HepG2 (cell line): ENCODE results near the gene ZNF714. TPM values are rescaled to one million over a fixed set of nuclear protein-coding genes. Genes with fewer than 3 reads are reported as not detected.

Source experiments
- EP300 ChIP-seq, 3 experiments: sonication (generic) in 1 of 3; formaldehyde crosslinking in 1 of 3; IDR thresholded peaks; 2 replicates each; pipeline versions ENCODE4 v1.5.1 to v1.6.1; 2011 to 2020; ENCODE audit warnings: low read depth in 2 of 3, low read length in 2 of 3, borderline replicate concordance in 1 of 3, improper control_type of control experiment in 1 of 3, mild to moderate bottlenecking in 1 of 3, missing genetic modification reagents in 1 of 3, moderate library complexity in 1 of 3
- GATAD2A ChIP-seq: IDR thresholded peaks from 2 replicates; pipeline ENCODE4 v1.6.1; 2016
- NFE2L1 ChIP-seq: sonication (generic); formaldehyde crosslinking; IDR thresholded peaks from 2 replicates; pipeline ENCODE4 v1.4.0; 2020; ENCODE audit warnings: missing genetic modification reagents, mild to moderate bottlenecking, borderline replicate concordance
- SOX13 ChIP-seq, 3 experiments: fragments of 450-650 bp in 1 of 3; sonication (generic) in 1 of 3; formaldehyde crosslinking in 1 of 3; IDR thresholded peaks in 2 of 3; conservative IDR thresholded peaks in 1 of 3; 2 replicates each; pipeline versions ENCODE4 v1.5.0 to v1.6.1; 2016 to 2020; ENCODE audit warnings: antibody characterized with exemption in 1 of 3, mild to moderate bottlenecking in 1 of 3, missing compliant biosample characterization in 1 of 3, missing genetic modification reagents in 1 of 3, moderate library complexity in 1 of 3
- TOPORS ChIP-seq: sonication (generic); formaldehyde crosslinking; IDR thresholded peaks from 2 replicates; pipeline ENCODE4 v1.8.0; 2023; ENCODE audit warnings: mild to moderate bottlenecking, missing genetic modification reagents
- ZNF329 ChIP-seq: sonication (generic); formaldehyde crosslinking; IDR thresholded peaks from 2 replicates; pipeline ENCODE4 v1.9.0; 2021; ENCODE audit warnings: low read depth, mild to moderate bottlenecking, missing genetic modification reagents
- polyA plus RNA-seq, 8 experiments: library from polyadenylated mRNA; depleted of rRNA in 3 of 8; stranded (reverse) in 7 of 8; unstranded in 1 of 8; fragments of >200 nt; fragmentation: Illumina TruSeq in 4 of 8; extraction: Trizol in 4 of 8; gene quantifications; 2 replicates each; pipeline versions ENCODE4 v1.2.1 to v1.2.3, GENCODE V29; 2011 to 2016; ENCODE audit warnings: low read depth in 4 of 8, missing spikeins in 1 of 8, mixed read lengths in 1 of 8; ENCODE audit not compliant: insufficient read depth in 1 of 8
- total RNA-seq, 5 experiments: library from RNA; depleted of rRNA; stranded (reverse); fragments of >200 nt; fragmentation: Illumina TruSeq; extraction: Trizol; gene quantifications; 2 replicates each; pipeline ENCODE4 v1.2.3, GENCODE V29; 2016; ENCODE audit warnings: low read depth in 1 of 5
- TF ChIP-seq, protein P1 (sequence below): sonication (generic); formaldehyde crosslinking; conservative IDR thresholded peaks from 2 replicates; pipeline ENCODE4 v1.8.0; 2022; ENCODE audit warnings: missing genetic modification reagents
- TF ChIP-seq, protein P2 (sequence below): sonication (generic); formaldehyde crosslinking; IDR thresholded peaks from one replicate; pipeline ENCODE4 v1.5.1; 2020; ENCODE audit warnings: mild to moderate bottlenecking, missing genetic modification reagents; ENCODE audit errors: not compliant biosample characterization
- TF ChIP-seq, protein P3 (sequence below): sonication (generic); formaldehyde crosslinking; IDR thresholded peaks from 2 replicates; pipeline ENCODE4 v1.5.0; 2020; ENCODE audit warnings: mild to moderate bottlenecking, missing genetic modification reagents, borderline replicate concordance

The ZNF714 gene
- total and polyA plus RNA-seq, 2 of the 13 experiments (the other 11 are each of a cell fraction or from before 2014, with no cell fraction given), result 6.7 to 27.8 TPM

DNA sequence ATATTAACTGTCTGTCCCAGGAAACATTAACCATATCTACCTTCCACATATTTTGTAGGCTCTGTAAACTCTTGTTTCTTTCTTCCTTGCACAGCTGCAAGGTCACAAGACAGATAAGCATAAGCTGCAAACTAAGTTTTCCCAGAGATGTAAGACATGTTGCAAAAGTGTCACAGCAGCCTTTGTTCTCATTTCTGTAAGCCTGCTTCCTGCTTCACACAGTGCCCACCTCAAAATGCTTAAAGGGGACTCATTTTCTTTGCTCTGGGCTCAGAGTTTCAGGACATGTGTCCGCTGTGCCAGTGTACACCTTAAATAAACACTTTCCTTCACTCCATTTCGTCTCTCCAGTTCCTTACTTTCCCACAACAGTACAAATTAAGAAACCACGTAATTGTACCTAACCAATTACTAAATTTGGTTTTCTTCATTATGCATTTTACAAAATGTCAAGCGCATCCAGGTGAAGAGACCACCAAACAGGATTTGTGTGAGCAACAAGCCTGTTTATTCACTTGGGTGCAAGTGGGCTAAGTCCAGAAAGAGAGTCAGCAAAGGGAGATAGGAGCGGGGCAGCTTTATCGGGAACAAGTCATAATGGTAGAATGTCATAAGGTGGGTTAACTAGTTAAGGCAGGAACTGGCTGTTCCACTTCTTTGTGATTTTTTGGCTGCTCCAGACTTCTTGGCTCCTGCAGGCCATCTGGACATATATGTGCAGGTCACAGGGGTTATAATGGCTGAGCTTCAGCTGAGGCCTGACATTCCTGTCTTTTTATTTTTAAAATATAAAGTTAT, 47.1 kb downstream of the ZNF714 start (continued):
- TF ChIP-seq, protein P1, sequence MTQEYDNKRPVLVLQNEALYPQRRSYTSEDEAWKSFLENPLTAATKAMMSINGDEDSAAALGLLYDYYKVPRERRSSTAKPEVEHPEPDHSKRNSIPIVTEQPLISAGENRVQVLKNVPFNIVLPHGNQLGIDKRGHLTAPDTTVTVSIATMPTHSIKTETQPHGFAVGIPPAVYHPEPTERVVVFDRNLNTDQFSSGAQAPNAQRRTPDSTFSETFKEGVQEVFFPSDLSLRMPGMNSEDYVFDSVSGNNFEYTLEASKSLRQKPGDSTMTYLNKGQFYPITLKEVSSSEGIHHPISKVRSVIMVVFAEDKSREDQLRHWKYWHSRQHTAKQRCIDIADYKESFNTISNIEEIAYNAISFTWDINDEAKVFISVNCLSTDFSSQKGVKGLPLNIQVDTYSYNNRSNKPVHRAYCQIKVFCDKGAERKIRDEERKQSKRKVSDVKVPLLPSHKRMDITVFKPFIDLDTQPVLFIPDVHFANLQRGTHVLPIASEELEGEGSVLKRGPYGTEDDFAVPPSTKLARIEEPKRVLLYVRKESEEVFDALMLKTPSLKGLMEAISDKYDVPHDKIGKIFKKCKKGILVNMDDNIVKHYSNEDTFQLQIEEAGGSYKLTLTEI (CRISPR knock-in tag), result no peak
- TF ChIP-seq SOX13 (IDR thresholded peaks at IDR 0.05) (no peak), SOX13 (CRISPR knock-in tag; conservative IDR thresholded peaks at IDR 0.05 in 1 of 2, IDR thresholded peaks at IDR 0.05 in 1 of 2) (peak in 1 of 2 experiments; percentile 43; a peak in 2 of 4 replicates), ZNF329 (CRISPR knock-in tag) (no peak), EP300 (IDR thresholded peaks at IDR 0.05; ENCODE audit: low read depth in 2 of 2, low read length in 2 of 2) (peak in 1 of 2 experiments; percentile 15; a peak in 1 of 4 replicates), EP300 (CRISPR knock-in tag; IDR thresholded peaks at IDR 0.05; ENCODE audit: borderline replicate concordance) (no peak), TOPORS (CRISPR knock-in tag) (no peak), GATAD2A (CRISPR knock-in tag) (peak; percentile 32; the same call in 1 of the 2 replicates), NFE2L1 (CRISPR knock-in tag) (no peak)
- TF ChIP-seq, protein P2, sequence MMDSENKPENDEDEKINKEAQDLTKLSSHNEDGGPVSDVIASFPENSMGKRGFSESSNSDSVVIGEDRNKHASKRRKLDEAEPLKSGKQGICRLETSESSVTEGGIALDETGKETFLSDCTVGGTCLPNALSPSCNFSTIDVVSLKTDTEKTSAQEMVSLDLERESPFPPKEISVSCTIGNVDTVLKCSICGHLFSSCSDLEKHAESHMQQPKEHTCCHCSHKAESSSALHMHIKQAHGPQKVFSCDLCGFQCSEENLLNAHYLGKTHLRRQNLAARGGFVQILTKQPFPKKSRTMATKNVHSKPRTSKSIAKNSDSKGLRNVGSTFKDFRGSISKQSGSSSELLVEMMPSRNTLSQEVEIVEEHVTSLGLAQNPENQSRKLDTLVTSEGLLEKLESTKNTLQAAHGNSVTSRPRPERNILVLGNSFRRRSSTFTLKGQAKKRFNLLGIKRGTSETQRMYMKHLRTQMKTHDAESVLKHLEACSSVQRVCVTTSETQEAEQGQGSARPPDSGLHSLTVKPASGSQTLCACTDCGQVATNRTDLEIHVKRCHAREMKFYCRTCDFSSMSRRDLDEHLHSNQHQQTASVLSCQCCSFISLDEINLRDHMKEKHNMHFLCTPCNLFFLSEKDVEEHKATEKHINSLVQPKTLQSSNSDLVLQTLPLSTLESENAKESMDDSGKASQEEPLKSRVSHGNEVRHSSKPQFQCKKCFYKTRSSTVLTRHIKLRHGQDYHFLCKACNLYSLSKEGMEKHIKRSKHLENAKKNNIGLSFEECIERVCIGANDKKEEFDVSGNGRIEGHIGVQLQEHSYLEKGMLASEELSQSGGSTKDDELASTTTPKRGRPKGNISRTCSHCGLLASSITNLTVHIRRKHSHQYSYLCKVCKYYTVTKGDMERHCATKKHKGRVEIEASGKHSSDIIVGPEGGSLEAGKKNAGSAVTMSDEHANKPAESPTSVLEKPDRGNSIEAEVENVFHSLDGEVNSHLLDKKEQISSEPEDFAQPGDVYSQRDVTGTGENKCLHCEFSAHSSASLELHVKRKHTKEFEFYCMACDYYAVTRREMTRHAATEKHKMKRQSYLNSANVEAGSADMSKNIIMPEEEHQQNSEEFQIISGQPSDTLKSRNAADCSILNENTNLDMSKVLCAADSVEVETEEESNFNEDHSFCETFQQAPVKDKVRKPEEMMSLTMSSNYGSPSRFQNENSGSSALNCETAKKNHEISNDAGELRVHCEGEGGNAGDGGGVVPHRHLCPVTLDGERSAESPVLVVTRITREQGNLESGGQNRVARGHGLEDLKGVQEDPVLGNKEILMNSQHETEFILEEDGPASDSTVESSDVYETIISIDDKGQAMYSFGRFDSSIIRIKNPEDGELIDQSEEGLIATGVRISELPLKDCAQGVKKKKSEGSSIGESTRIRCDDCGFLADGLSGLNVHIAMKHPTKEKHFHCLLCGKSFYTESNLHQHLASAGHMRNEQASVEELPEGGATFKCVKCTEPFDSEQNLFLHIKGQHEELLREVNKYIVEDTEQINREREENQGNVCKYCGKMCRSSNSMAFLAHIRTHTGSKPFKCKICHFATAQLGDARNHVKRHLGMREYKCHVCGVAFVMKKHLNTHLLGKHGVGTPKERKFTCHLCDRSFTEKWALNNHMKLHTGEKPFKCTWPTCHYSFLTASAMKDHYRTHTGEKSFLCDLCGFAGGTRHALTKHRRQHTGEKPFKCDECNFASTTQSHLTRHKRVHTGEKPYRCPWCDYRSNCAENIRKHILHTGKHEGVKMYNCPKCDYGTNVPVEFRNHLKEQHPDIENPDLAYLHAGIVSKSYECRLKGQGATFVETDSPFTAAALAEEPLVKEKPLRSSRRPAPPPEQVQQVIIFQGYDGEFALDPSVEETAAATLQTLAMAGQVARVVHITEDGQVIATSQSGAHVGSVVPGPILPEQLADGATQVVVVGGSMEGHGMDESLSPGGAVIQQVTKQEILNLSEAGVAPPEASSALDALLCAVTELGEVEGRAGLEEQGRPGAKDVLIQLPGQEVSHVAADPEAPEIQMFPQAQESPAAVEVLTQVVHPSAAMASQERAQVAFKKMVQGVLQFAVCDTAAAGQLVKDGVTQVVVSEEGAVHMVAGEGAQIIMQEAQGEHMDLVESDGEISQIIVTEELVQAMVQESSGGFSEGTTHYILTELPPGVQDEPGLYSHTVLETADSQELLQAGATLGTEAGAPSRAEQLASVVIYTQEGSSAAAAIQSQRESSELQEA (CRISPR knock-in tag), result no peak
- TF ChIP-seq, protein P3, sequence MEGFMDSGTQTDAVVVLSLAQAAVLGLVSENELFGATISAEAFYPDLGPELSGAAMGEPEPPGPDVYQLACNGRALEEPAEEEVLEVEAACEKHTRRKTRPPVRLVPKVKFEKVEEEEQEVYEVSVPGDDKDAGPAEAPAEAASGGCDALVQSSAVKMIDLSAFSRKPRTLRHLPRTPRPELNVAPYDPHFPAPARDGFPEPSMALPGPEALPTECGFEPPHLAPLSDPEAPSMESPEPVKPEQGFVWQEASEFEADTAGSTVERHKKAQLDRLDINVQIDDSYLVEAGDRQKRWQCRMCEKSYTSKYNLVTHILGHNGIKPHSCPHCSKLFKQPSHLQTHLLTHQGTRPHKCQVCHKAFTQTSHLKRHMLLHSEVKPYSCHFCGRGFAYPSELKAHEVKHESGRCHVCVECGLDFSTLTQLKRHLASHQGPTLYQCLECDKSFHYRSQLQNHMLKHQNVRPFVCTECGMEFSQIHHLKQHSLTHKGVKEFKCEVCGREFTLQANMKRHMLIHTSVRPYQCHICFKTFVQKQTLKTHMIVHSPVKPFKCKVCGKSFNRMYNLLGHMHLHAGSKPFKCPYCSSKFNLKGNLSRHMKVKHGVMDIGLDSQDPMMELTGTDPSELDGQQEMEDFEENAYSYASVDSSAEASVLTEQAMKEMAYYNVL (CRISPR knock-in tag), result no peak
